Endodermal cell (in vitro differentiated cells): ENCODE data around the gene PREX1. TPM values are rescaled to one million over a fixed set of nuclear protein-coding genes. Genes with fewer than 3 reads are reported as not detected.

ENCODE experiments used
- DNase-seq: peaks from one replicate; pipeline ENCODE4 v3.0.0-alpha.2; 2017
- H3K27ac ChIP-seq: 2 replicates; pipeline ENCODE4 v1.5.1; 2013; ENCODE audit warnings: mild to moderate bottlenecking, low read depth, low read length, moderate library complexity
- H3K27me3 ChIP-seq: 2 replicates; pipeline ENCODE4 v1.6.1; 2013; ENCODE audit warnings: mild to moderate bottlenecking, low read length, moderate library complexity; ENCODE audit not compliant: insufficient read depth, control insufficient read depth, poor library complexity, severe bottlenecking
- H3K36me3 ChIP-seq: 2 replicates; pipeline ENCODE4 v1.7.0; 2013; ENCODE audit warnings: mild to moderate bottlenecking, low read length, moderate library complexity; ENCODE audit not compliant: control insufficient read depth, insufficient read depth
- H3K4me1 ChIP-seq: one replicate; pipeline ENCODE4 v1.7.0; 2013; ENCODE audit warnings: low read length; ENCODE audit not compliant: control insufficient read depth, insufficient read depth
- H3K4me3 ChIP-seq: 2 replicates; pipeline ENCODE4 v1.5.1; 2013; ENCODE audit warnings: mild to moderate bottlenecking, low read length, moderate library complexity
- H3K9ac ChIP-seq: 2 replicates; pipeline ENCODE4 v1.6.1; 2013; ENCODE audit warnings: mild to moderate bottlenecking, low read length, moderate library complexity; ENCODE audit not compliant: poor library complexity, severe bottlenecking; ENCODE audit errors: extremely low read depth
- H3K9me3 ChIP-seq: 2 replicates; pipeline ENCODE4 v1.6.1; 2013; ENCODE audit warnings: mild to moderate bottlenecking, low read length, moderate library complexity; ENCODE audit not compliant: control insufficient read depth
- H3K27ac Mint-ChIP-seq: 2 replicates; pipeline ENCODE4 v1.8.0; 2020; ENCODE audit warnings: mixed read lengths
- H3K27me3 Mint-ChIP-seq: 2 replicates; pipeline ENCODE4 v1.8.0; 2021; ENCODE audit warnings: mild to moderate bottlenecking, mixed read lengths; ENCODE audit not compliant: insufficient read depth
- H3K36me3 Mint-ChIP-seq: 2 replicates; pipeline ENCODE4 v1.8.0; 2020; ENCODE audit warnings: low read depth, mixed read lengths
- H3K4me1 Mint-ChIP-seq: 2 replicates; pipeline ENCODE4 v1.8.0; 2020; ENCODE audit warnings: mixed read lengths
- H3K4me3 Mint-ChIP-seq: 2 replicates; pipeline ENCODE4 v1.8.0; 2020; ENCODE audit warnings: mild to moderate bottlenecking, moderate library complexity, mixed read lengths
- H3K9me3 Mint-ChIP-seq: 2 replicates; pipeline ENCODE4 v1.8.0; 2020; ENCODE audit warnings: mild to moderate bottlenecking, mixed read lengths
- whole genome bisulfite sequencing, 2 experiments: methylation state at CpG; one replicate each; pipeline versions ENCODE4 v1.1.5 to v1.1.7; 2013; ENCODE audit warnings: missing lambda C conversion rate in 2 of 2, mixed read lengths in 1 of 2; ENCODE audit not compliant: insufficient coverage in 1 of 2, insufficient read length in 1 of 2; 5-methylcytosine and 5-hydroxymethylcytosine counted together
- total RNA-seq, 2 donors: library from RNA; stranded (reverse); fragmentation: NEBNext Ultra II Directional in 1 of 2; extraction: Animal tissue kit (Norgen Biotek cat#: 25700) in 1 of 2; gene quantifications; 2 replicates in 1 of 2; 3 replicates in 1 of 2; pipeline ENCODE4 v1.2.1, GENCODE V29; 2021
- TF ChIP-seq, protein P1 (sequence below): fragments of 200-600 bp; sonication (generic); conservative IDR thresholded peaks from 2 replicates; pipeline ENCODE4 v1.5.0; 2021; ENCODE audit warnings: antibody characterized with exemption, mild to moderate bottlenecking

Gene PREX1
- total RNA-seq, 2 donors from 2014 or later = 65.3 to 70.5 TPM

DNA sequence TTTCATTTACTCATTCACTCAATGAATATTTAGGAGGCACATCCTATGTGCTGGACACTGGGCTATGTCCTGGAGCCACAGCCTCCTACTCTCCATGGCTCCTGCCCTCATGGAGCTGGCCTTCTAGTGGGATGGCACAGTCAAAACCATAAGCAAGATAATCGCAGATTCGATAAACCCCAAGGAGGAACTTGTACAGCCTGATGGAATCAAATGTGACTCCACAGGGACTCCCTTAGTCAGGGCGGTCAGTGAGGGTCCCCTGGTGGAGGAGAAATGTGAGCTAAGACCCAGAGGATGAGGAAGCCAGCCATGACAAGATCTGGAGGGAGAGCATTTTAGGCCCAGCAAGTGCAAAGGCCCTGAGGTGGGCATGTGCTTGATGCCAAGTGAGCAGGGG, 211.9 kb downstream of the PREX1 start:
- Histone ChIP-seq H3K4me1 (peaks cover 5% of the 10 kb centered on the region), H3K9ac (no peak overlapping the region), H3K36me3 (no peaks in the 10 kb centered on the region), H3K9me3 (no peaks in the 10 kb centered on the region), H3K27ac (no peak overlapping the region), H3K4me3 (no peak overlapping the region), H3K27me3 (no peaks in the 10 kb centered on the region)
- Mint-ChIP-seq H3K4me3 (no peak overlapping the region), H3K36me3 (no peaks in the 10 kb centered on the region), H3K27ac (no peak overlapping the region), H3K4me1 (peaks cover 6% of the 10 kb centered on the region), H3K27me3 (no peaks in the 10 kb centered on the region), H3K9me3 (no peaks in the 10 kb centered on the region)
- TF ChIP-seq, protein P1, sequence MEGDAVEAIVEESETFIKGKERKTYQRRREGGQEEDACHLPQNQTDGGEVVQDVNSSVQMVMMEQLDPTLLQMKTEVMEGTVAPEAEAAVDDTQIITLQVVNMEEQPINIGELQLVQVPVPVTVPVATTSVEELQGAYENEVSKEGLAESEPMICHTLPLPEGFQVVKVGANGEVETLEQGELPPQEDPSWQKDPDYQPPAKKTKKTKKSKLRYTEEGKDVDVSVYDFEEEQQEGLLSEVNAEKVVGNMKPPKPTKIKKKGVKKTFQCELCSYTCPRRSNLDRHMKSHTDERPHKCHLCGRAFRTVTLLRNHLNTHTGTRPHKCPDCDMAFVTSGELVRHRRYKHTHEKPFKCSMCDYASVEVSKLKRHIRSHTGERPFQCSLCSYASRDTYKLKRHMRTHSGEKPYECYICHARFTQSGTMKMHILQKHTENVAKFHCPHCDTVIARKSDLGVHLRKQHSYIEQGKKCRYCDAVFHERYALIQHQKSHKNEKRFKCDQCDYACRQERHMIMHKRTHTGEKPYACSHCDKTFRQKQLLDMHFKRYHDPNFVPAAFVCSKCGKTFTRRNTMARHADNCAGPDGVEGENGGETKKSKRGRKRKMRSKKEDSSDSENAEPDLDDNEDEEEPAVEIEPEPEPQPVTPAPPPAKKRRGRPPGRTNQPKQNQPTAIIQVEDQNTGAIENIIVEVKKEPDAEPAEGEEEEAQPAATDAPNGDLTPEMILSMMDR = no peak
- no peak for DNase-seq
- WGBS, 2 experiments = 93 to 97% methylated on average over 3 of the region's 3 CpGs

DNA sequence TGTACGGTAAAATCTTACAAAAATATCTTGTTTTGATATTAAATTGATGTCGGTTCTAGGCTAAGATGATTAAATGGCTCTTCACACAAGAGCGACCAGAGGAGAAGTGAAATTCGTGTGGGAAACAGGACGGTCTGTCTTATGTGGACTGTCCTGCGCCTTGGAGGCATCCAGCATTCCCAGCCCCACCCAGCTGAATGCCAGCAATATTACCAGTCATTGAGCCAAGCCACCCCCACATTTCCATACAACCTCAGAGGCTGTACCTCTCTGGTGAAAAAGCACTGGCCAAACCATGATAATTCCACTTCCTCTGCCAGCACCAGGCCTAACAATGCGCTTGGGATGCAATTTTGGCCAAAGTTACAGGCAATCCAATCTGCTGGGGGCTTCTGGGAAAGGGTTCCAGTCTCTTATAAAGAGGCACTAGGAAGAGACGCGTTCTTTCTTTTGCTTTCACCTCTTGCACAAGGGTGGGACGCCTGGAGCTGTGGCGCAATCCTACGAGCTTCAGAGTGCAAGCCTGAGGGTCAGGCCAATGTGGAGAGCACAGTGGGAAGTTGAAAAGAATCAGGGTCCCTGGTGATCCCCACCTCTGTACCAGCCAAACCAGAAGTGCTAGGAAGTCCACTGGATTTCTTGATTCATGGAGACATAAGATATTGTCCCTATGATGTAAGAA, 213.1 kb downstream of the PREX1 start:
- H3K4me1 ChIP-seq = peaks cover 5% of the 10 kb centered on the region
- TF ChIP-seq, protein P1 = no peak
- H3K27ac ChIP-seq = no peak overlapping the region
- H3K27me3 ChIP-seq = no peaks in the 10 kb centered on the region
- H3K9me3 ChIP-seq = no peaks in the 10 kb centered on the region
- H3K4me3 Mint-ChIP-seq = no peak overlapping the region
- H3K4me1 Mint-ChIP-seq = peaks cover 12% of the 10 kb centered on the region
- no peak overlapping the region for H3K4me3 ChIP-seq
- no peaks in the 10 kb centered on the region for H3K36me3 Mint-ChIP-seq
- DNase-seq = no peak
- WGBS, 2 experiments = 93 to 96% methylated on average over 8 to 12 of the region's 12 CpGs
- no peak overlapping the region for H3K27ac Mint-ChIP-seq
- no peaks in the 10 kb centered on the region for H3K36me3 ChIP-seq
- no peak overlapping the region for H3K9ac ChIP-seq
- no peaks in the 10 kb centered on the region for H3K27me3 Mint-ChIP-seq
- no peaks in the 10 kb centered on the region for H3K9me3 Mint-ChIP-seq

DNA sequence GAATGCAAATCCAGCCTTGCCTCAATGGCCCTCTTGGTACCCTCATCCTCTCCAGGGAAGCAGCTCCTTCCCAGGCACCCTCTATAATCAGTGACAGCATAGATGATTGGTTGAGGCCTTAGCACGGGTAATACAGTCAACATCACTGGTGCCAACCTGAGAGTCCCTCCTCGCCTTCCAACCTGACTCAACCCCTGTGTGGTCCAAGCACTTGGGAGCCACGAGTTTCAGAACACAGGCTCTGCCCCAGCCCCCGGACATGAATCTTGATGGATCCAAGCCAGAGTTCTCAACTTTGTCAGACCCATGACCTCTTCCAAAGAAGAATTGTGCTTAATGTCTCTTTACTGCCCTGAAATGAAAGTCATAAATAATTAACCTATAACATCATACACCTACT, 213.9 kb downstream of the PREX1 start:
- DNase-seq = no peak
- Histone ChIP-seq H3K27me3 (no peaks in the 10 kb centered on the region), H3K9me3 (no peaks in the 10 kb centered on the region), H3K4me1 (peaks cover 5% of the 10 kb centered on the region), H3K27ac (no peak overlapping the region), H3K4me3 (no peak overlapping the region), H3K36me3 (no peaks in the 10 kb centered on the region), H3K9ac (no peak overlapping the region)
- no peak overlapping the region for H3K27ac Mint-ChIP-seq
- no peaks in the 10 kb centered on the region for H3K9me3 Mint-ChIP-seq
- H3K4me3 Mint-ChIP-seq = no peak overlapping the region
- H3K4me1 Mint-ChIP-seq = peaks cover 20% of the 10 kb centered on the region
- 92 to 94% methylated on average over 4 of the region's 4 CpGs for whole genome bisulfite sequencing, 2 experiments
- TF ChIP-seq, protein P1 = no peak
- H3K27me3 Mint-ChIP-seq = no peaks in the 10 kb centered on the region
- no peaks in the 10 kb centered on the region for H3K36me3 Mint-ChIP-seq
